NOMO-1 treated with DMSO at 0.1 percent for 48 hours (cell line): ENCODE data around the gene PPP1R3D.
"Not testable (repeated sequence)": the region's sequence is repeated elsewhere in the genome, so short reads cannot be mapped to it uniquely, and the experiment has no call there.

Experiments used
- DNase-seq: peaks from one replicate; lab custom pipeline; 2025; ENCODE audit not compliant: unreplicated experiment; lab: John Stamatoyannopoulos, UW

The PPP1R3D gene, protein sequence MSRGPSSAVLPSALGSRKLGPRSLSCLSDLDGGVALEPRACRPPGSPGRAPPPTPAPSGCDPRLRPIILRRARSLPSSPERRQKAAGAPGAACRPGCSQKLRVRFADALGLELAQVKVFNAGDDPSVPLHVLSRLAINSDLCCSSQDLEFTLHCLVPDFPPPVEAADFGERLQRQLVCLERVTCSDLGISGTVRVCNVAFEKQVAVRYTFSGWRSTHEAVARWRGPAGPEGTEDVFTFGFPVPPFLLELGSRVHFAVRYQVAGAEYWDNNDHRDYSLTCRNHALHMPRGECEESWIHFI

GRCh38 chr20:59940129-59940955 lies at the start of gene PPP1R3D, which contains the start of gene FAM217B:
Gene PPP1R3D, minus strand, starts transcription at chr20:59940305. Its CDS starts 374 bp downstream, at chr20:59939931.
Gene FAM217B, plus strand, starts transcription at chr20:59940389. Its CDS starts 3,555 bp downstream, at chr20:59943944.
- DNase-seq, result peak; percentile 93

DNA sequence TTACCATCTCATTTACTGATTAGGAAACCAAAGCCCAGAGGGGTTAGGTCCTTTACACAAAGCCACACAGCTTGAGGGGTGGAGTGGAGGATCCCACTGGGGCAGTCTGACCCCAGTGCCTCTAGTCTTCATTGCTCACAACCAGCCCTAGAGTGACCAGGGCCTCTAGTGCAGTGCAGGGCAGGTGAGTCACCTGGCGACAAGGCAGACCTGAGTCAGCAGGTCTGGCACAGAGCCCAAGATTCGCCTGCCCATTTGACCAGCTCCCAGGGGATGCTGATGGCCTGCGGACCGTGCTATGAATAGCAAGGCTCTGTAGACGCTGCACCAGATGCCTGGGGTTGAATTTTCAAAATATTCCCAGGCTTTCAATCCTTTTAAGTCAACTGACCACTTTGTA lies 48.0 kb upstream of the PPP1R3D start:
- DNase-seq, result no peak

DNA sequence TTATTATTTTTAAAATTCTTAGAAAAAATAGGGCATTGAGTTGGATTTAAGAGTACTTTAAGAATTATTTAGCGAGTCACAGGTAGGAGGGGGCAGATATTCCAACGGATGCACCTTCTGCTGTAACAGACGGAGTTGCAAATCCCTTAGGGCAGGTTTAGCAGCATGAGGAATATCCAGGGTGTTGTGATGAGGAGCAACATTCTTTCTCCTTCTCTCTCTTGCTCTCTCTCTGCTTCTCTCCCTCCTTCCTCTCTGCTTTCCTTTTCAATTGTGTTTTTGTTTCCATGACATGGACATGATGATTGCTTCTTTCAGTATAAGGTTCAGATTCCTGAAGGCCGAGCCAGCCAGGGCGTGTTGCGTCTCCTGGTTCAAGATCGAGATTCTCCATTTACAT lies 47.0 kb upstream of the PPP1R3D start:
- DNase-seq, result no peak

DNA sequence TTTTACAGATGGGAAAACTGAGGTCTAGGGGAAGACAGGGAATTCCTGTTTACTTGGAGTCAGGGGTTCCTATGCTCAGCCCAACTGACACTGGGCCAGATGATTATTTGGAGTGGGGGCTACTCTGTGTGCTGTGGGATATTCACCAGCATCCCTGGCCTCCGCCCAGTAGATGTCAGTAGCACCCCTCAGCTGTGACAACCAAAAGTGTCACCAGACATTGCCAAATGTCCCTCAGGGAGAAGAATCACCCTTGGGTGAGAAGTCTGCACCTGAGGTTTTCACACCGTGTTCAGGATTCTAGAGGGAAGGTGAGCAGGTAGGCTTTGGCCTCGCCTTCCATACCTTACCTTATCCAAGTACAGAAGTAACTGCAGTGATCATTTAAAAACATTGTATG lies 45.8 kb upstream of the PPP1R3D start:
- DNase-seq, result no peak

GRCh38 chr20:59985164-59985563 lies 45.1 kb upstream of the PPP1R3D start:
- no peak for DNase-seq

GRCh38 chr20:59984541-59984940 lies 44.4 kb upstream of the PPP1R3D start:
- DNase-seq, result peak; percentile 78

- no peak for DNase-seq
Measured at GRCh38 chr20:59983076-59983475, 43.0 kb upstream of the PPP1R3D start.

DNA sequence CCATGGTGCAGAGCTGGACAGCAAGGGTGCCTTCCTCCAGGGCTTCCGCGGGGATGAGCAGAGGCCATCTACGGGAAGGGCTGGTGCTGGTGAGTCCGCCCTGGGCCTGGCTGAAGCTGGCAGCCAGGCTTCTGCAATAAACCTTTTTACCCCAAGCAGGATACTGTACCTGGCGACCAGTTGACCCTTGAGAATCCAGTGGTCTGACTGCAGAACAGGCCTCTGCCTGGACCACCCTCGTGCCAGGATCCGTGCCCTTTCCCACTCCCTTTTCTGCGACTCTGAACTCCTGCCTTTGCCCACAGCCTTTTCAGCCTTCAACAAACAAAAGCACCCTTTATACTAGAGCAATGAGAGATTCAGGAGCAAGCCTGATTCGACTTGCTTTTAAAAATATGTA lies 37.0 kb upstream of the PPP1R3D start:
- DNase-seq, result no peak

GRCh38 chr20:59976156-59976782 lies 36.2 kb upstream of the PPP1R3D start:
- no peak for DNase-seq

DNA sequence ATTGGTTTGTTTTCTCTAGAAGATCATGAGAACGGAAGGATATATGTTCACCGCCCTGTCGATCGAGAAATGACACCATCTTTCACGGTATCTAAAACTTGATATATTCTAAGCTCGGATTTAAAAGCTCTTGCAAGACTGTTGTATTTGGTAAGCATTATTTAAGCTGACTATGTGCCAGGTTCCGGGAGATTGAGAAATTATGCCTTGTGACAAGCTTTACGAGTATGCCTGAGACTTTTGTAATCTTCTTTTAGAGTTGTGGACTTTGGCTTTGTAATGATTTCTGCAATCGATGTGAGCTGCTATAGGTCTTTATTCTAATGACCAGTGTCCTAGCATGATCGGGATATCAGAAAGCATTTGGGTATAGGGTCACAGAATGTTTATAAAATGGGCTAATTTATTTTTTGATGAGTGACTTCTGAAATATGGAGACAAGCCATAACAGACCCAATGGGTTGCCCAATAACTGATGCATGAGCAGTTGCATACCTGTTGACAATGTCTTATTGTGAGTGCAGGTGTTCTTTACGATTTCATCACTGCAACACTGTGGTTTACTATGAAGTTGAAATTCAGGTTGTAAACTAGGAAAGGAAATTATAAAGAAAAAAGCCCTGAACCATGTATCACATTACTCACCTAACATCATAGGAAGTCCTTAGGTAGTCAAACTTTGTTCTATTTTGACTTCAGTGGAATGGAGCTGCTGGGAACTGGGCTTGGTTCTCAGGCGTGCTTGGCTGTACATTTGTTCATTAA lies 32.1 kb upstream of the PPP1R3D start:
- peak; percentile 26 for DNase-seq

- DNase-seq, result no peak
Measured at GRCh38 chr20:59971428-59971827, 31.3 kb upstream of the PPP1R3D start.

GRCh38 chr20:59966428-59966827 lies 26.3 kb upstream of the PPP1R3D start:
- DNase-seq, result no peak

DNA sequence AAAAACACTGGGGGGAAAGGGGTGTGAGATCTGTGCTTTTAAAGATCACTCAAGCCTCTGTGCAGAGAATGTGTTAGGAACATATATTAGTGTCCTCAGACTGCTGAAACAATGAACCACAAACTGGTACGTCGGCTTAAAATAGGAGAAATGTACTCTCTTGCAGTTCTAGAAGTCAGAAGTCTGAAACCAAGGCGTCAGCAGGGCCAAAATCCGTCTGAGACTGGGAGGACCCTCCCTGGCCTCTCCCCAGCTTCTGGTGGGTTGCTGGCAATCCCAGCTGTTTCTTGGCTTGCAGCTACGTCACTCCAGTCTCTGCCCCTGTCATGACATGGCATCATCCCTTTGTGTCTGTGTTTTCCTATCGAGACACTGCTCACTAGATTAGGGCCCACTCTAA lies 22.1 kb upstream of the PPP1R3D start:
- DNase-seq, result no peak

DNA sequence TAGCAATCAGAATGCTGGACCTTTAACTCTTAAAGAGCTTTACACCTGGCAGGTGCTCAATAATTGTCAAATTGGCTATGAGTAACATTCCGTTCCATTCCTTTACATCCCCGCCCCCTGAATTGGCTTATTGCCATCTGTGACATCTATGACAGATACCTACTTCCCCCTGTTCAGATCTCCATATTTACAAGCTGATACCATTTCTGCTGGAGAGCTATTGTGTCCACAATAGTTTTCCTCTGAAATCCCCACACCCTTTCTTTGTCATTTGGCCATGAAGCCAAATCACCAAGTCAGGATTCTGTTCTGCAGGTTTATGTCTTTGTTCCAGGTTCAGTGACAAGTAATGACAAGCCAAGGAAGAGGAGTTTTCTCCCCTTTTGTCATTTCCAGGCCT lies 21.3 kb upstream of the PPP1R3D start:
- DNase-seq, result no peak

DNA sequence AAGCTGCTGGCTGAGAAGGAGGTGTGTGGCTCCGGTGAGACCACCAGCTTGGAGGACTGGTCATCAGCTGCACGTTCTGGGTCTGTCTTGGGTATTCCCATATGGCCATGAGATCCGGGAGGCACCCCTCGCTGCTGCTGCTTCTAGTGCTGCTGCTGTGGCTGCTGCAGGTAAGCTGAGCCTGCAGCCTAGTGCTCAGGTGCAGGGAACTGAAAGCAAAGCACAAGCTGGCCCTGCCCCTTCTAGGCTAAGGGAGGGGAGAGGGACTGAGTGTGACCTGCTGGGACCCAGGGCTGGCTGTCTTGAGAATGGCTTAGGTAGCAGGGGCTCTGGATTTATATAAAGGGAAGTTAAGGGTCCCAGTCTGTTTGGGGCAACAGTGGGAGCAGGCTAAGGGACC lies 18.5 kb upstream of the PPP1R3D start:
- no peak for DNase-seq

DNA sequence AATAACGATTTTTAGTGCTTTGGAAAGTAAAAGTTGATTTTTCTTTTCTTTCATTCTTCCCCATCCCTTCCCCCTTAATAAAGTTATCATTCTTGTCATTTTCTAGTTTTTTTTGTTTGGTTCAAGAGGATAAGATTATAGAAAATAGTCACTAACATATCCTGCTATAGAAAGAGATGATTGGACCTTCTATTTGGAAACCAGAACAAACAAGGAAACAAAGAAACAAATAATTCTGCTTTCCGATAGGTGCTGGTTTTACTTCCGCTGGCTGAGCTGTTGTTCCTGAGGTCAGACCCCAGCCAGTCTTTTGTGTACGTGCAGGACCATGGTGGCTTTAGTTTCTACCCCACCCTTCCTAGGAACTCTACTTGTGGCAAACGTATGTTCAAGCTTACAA lies 18.0 kb upstream of the PPP1R3D start, which contains the start of gene CDH26:
TSS of gene CDH26 (plus strand) at position 301 of the 400 bp plus-strand sequence. CDS start 304 bp downstream, outside the sequence.
- no peak for DNase-seq

DNA sequence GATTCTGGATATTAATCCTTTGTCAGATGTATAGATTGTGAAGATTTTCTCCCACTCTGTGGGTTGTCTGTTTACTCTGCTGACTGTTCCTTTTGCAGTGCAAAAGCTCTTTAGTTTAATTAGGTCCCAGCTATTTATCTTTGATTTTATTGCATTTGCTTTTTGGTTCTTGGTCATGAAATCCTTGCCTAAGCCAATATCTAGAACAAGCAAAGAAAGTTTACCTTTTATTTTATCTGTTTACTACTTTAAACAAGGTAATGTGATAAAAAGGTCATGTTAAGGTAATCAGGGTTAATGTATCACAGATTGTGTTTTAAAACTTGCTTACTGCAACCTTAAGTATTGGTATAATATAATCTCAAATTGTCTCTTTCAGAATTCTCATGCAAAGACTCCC lies 17.5 kb upstream of the PPP1R3D start:
- not testable (repeated sequence) for DNase-seq

- DNase-seq, result peak; percentile 47
Measured at GRCh38 chr20:59955131-59955796, 15.2 kb upstream of the PPP1R3D start.

DNA sequence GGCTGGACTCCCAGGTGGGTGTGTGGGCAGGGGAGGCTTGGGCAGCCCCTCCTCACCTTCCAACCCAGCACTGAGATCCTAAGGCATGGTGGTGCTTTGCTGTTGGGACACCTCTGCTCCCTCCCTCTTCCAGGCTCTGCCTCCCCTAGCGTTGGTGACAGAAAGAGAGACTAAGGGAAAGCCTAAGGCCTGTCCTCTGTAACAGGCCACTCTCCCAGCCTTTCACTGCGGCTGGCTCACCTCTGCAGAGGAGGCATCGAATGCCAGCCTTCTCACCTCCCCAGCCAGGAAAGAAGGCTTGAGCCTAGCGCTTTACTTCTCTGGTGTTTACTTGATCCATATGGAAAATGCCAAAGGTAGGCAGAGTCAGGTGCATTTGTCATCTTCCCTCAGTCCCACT lies 14.6 kb upstream of the PPP1R3D start:
- no peak for DNase-seq

DNA sequence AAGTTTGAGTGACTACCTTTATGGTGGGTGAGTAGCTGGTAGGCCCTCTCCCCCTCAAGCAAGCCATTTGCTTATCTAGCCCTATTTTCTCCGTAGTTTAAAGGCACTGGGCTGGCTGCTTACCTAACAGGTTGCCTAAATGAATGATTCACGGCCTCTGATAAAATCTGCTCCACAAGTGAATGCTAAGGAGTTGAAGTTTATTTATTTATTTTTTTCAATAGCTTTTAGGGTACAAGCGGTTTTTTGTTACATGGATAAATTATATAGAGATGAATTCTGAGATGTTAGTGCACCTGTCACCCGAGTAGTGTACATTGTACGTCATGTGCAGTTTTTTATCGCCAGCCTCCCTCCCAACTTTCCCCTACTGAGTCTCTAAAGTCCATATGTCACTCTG lies 9.8 kb upstream of the PPP1R3D start:
- no peak for DNase-seq
